Inflammatory macrophage treated with lipopolysaccharide for 4 hours (primary cell): ENCODE measurements around the gene P3H4.

Experiments
- DNase-seq: peaks from one replicate; pipeline ENCODE4 v3.0.0-alpha.2; 2020

Gene P3H4

GRCh38 chr17:41821776-41822175 is 10.0 kb upstream of the P3H4 start:
- no peak for DNase-seq

- no peak for DNase-seq
These were observed 6.3 kb upstream of the P3H4 start for GRCh38 chr17:41818024-41818423.

- DNase-seq = no peak
These were observed 5.0 kb upstream of the P3H4 start for GRCh38 chr17:41816637-41817320.

- no peak for DNase-seq
These were observed 2.4 kb upstream of the P3H4 start for GRCh38 chr17:41814195-41814594.

- no peak for DNase-seq
These were observed 2.0 kb upstream of the P3H4 start for GRCh38 chr17:41813699-41814124.

GRCh38 chr17:41813152-41813680 is 1.5 kb upstream of the P3H4 start:
- no peak for DNase-seq

- no peak for DNase-seq
These were observed 817 bp upstream of the P3H4 start, which contains the start of gene FKBP10 for GRCh38 chr17:41812381-41813151. Gene FKBP10, plus strand, starts transcription at chr17:41813004. Its CDS starts 31 bp downstream, at chr17:41813035.

- DNase-seq = no peak
These were observed 845 bp downstream of the P3H4 start for GRCh38 chr17:41810659-41811548.

GRCh38 chr17:41806685-41807445 is 4.9 kb downstream of the P3H4 start:
- no peak for DNase-seq

- peak; percentile 39 for DNase-seq
These were observed 8.4 kb downstream of the P3H4 start for GRCh38 chr17:41803049-41804020.

- DNase-seq = peak; percentile 63
These were observed 10.1 kb downstream of the P3H4 start for GRCh38 chr17:41801374-41802271.

GRCh38 chr17:41800601-41801373 is 11.0 kb downstream of the P3H4 start:
- no peak for DNase-seq

- DNase-seq = no peak
These were observed 12.4 kb downstream of the P3H4 start for GRCh38 chr17:41799366-41799765.

GRCh38 chr17:41797377-41797776 is 14.4 kb downstream of the P3H4 start:
- no peak for DNase-seq

- peak; percentile 59 for DNase-seq
These were observed 15.4 kb downstream of the P3H4 start for GRCh38 chr17:41796121-41796895.

- DNase-seq = no peak
These were observed 17.2 kb downstream of the P3H4 start for GRCh38 chr17:41794540-41794975.

GRCh38 chr17:41793784-41794539 is 17.8 kb downstream of the P3H4 start:
- no peak for DNase-seq
